ENCODE measurements around the gene LHFPL6.

LHFPL6 gene

DNA sequence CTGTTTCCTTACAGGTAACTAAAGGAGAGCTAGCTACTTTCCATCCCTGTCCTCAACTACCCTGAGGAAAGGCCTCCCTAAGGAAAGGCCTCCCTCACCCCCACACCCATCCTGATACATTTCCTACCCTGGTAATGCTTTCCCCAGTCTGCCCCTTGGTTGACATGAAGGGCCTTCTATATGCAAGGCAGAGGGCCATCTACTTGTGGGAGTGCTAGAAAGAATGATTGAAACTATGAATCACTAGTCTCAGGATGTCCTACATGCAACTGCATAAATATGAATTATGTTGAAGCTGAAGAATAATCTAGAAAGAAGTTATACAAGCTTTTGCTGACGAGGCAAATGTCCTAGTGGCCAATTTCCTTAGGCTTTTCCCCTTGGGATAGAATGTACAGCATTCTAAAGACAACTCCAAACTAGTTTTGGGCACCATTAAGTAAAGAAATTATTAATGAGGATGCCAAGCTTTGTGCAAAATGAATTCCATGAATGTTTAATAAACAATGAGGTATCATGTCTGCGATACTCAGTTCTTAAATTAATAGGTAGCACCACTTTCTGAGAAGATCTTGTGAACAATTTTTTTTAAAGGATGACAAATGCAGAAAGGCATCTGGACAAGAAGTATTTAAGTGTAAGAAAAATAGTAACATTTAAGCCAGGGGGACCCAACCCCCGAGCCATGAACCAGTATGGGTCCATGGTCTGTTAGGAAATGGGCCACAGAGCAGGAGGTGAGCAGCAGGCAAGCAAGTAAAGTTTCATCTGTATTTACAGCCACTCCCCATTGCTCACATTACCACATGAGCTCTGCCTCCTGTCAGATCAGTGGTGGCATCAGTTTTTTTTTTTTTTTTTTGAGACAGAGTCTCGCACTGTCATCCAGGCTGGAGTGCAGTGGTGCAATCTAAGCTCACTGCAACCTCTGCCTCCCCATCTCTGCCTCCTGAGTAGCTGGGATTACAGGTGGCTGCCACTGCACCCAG is 223.0 kb downstream of the LHFPL6 start:
- no peak for DNase-seq

DNA sequence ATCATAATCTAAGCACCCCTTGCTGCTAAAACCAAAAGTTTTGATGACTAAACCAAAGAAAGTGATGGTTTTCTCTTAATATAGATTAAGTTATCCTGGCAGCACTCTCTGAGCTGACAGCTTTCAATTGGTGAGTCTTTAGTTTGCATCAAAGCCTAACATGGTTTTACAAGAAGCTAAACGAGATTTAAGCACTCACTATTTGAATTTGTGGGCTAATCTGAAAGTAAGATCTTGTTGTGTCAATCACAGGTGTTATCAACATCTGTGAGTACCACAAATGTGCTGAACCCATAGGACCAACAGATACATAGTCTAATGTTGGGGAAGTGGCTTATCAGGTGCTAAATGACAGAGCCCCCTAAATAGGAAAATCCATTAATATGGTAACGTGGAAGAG is 223.9 kb downstream of the LHFPL6 start:
- DNase-seq, result no peak

DNA sequence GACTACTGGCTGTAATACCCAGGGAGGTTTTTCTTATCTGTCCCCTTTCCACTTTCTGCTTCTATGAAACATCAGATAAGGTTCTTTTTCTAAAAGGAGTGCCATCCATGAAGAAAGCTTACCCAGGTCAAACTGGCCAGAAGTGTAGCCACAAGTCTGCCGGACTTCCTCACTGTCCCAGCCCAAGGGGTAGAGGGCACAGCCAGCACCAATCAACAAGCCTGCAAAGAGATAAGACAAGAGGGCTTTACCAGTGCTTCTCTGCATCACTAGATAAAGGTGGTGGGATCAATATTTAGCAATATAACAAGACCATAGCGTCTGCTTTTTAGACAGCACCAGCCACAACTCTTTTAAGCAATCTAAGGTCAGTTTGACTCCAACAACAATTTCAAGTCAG is 224.7 kb downstream of the LHFPL6 start:
- DNase-seq, result no peak

DNA sequence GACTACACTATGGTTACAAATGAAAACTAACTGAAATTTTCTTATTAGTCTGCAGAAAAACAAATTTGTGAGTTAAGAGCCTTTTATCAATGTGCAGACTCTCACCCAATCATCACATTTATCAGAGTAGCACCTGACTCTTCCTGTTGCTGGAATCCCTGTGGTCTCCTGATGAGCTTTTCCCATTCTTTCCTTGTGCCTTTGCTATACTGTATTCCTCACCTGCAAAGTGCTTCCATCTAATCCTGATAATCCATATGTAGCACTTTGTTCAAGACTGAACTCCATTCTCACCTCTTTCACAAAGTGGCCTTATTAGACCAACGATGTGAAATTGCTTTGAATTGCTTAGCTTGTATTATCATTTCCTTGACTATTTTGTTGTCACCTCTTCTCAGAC is 225.3 kb downstream of the LHFPL6 start:
- no peak for DNase-seq

DNA sequence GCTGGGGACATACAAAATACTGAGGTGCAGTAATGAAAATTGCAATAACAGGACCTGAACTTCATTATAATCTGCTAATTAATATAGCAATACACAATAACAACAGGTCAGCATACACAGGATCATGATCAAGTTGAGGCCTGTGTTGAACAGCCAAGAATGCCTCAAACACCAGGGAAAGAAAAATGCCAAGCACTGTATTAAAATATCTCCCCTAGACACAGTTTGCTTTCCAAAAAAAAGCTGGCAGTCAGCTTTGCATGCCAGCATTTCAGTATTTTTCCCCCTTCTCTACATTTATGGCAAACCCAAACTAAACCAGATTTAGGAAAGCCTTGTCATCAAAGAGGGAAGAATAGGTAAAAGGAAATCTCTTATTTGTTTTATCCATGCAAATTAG is 226.9 kb downstream of the LHFPL6 start:
- no peak for DNase-seq

DNA sequence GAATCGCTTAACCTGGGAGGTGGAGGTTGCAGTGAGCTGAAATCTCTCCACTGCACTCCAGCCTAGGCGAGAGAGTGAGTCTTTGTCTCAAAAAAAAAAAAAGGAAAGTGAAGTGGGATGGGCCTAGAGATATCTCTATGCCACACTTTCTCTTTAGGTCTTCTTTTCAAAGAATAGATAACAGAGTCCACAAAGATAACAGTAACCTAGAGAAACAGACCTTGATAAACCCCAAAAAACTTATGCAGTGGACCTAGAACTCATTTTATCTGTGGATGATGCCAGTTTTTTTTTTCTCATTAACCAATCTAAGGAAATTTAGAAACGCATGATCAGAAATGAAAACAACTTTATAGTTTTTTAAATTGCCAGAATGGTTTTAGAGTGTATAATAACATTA is 227.4 kb downstream of the LHFPL6 start:
- DNase-seq, result no peak

DNA sequence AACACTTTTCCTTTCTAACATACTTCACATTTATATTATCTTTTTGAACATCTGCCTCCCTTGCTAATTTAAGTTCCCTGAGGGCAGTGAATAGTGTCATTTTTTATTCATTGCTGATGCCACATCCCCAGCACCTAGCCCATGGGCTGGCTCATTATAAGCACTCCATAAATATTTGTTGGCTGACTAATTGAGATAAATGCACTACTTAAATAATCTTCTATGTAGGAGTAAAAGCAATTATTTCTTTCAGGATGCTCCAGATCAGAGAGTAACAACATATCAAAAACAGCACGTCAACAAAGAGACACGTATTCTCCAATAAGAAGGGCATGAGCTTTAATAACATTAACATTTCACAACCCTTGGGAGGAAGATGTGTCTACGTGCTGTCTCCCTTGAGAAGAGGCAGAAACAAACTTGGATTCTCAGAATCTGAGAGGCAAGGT is 228.2 kb downstream of the LHFPL6 start:
- DNase-seq, result no peak

DNA sequence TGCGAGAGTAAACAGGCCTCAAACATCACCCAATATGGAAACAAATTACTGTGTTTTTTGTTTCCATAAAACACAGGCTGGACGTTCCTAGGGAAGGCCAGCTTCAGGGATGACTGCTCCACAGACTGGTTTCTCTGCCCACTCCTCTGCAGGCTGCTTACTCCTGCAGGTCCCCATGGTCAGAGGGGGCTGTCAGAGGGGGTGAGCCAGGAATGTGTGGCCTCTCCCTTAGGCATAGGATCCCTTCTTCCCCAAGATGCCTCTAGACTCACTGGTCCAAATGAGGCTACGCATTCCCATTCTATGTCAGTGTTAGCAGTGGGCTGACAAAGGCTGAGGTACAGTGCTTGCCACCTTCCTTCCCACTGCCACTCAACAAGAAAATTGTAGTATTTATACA is 229.8 kb downstream of the LHFPL6 start:
- DNase-seq, result no peak

DNA sequence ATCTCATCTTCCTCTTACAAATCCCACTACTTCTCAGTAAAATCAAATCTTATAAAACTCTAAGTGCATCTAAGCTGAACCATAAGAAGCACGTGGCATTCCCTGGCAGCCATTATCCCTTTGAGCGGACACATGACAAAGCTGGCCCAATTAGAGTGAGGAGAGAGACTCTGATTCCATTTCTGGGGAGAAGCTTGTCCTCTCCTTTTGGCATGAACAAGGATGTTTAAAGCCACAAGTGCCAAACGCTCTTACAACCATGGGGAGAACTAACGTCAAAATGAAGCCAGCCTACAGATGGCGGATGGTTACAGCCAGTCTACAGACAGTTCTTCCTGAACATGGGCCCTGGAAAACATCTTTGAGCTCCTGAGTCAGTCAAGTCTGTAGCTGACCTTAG is 231.3 kb downstream of the LHFPL6 start:
- DNase-seq, result no peak

DNA sequence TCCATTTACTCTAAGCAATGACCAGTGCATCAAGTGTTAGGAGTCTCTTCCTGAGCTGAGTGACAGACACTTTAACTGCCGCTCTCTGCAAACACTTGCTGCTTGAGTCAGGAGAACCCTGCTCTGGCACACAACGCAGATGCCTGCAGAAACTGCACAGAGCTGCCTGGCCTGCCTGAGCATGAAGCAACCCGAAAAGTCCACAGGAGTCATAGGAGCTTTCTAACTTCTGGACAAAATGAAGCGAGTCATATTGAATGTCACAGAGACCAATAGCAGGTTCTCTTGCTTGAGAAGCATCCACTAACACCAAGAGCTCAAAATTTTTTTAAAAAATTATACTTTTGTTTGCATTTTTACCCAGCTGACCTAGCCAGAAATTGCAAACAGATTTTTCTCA is 232.4 kb downstream of the LHFPL6 start:
- DNase-seq, result no peak

DNA sequence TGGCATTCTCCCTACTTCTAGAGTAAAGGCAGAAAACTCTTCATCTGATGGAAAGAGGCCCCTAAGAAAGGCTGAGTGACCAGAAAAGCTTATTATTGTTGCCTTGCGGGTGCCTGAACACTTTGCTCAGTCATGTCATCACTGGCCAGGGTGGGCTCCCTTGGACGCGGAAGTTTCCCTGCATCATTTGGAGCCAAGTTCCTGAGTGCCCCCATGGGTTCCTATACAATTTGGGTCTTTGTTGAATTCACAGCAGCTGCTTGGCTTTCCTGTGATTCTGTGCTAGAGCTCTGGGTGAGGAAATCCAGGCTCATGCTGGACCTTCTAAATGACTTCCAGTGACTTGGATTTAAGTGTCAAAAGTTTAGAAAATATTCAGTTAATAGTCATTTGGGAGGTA is 232.9 kb downstream of the LHFPL6 start:
- DNase-seq, result no peak

DNA sequence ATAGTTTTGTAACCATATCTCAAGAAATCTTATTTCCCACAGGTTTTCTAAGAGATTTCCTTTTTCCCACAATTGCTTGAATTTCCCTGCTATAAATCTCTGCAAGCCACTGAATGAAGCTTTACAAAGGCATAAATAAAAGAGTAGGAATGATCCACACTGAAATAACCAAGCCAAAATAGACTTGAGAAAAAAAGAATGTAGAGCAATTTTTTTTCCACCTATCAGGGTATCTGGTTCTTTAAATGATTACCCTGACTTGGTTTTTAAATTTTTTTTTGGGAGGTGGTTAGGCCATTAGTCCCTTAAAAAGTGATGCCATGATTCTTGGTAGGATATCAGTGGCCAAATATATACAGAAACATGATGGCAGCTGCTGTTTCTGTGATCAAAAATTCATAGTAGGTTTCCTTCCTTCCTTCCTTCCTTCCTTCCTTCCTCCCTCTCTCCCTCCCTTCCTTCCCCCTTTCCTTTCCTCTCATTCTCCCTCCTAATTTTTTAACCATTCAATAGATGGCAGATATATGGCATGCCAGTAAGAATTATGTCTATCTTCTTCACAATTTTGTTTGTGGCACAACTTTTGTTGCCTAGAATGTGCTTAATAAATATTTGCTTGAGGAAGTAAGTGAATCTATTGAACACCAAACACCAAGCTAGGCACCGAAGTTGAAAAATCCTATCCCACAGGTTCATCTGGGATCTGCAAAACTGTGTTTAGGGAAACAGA is 233.7 kb downstream of the LHFPL6 start:
- DNase-seq, result no peak

DNA sequence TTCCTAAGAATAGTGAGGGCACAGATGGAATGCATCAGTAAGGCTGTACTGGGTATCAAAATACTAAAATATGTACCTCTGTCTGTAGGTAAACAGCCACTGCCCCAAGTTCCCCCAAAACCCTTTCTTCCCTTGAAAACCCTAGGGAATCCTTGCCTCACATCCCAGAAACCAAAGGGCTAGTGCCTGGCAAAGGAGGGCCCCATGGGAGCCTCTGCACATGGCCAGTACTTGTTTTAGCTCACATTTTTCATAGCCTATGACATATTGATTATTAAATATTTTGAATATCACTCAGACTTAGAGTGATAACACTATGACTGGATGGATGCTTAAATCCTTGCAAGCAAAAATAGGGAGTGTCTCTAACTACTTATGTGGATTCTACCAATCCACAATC is 237.1 kb downstream of the LHFPL6 start:
- DNase-seq, result no peak

DNA sequence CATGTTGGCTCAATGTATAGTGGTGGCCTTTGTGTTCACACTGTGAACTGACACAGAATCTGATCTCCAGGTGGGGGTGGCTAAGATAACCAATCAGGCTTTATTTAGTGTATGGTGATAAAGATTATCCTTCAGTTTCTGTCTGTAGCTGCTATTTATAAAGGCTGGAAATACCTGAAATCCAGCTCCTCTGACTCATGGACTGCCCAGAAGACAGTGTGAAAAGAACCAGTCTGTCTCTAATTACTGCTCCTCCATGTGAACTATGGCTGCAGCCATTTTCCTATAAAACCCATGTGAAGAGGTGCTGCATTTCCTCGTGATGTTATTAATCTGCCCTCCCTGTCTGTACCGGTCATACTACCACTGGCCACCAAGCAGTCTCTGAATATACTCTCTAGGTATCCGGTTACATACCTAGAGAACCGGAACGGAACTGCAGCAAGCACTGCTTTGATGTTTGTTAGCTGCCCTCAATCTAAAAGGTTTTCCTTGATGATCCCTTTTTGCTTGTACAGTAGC is 238.0 kb downstream of the LHFPL6 start:
- DNase-seq, result peak; percentile 84

DNA sequence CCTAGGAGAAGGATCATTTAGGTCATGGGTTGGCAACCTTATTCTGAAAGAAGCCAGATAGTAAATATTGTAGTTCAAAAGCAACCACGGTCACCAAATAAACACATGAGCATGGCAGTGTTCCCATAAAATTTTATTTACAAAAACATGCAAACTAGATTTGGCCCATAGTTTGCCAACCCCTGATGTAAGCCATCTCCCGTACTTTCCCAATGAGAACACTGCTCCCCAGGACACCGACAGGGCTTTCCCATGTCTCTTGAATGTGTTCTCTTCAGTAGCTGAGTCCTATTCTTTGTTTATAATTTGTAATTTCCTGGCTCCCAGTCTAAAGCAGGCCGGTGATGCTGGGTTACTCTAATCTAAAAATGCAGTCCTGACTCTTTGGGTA is 239.6 kb downstream of the LHFPL6 start:
- no peak for DNase-seq

DNA sequence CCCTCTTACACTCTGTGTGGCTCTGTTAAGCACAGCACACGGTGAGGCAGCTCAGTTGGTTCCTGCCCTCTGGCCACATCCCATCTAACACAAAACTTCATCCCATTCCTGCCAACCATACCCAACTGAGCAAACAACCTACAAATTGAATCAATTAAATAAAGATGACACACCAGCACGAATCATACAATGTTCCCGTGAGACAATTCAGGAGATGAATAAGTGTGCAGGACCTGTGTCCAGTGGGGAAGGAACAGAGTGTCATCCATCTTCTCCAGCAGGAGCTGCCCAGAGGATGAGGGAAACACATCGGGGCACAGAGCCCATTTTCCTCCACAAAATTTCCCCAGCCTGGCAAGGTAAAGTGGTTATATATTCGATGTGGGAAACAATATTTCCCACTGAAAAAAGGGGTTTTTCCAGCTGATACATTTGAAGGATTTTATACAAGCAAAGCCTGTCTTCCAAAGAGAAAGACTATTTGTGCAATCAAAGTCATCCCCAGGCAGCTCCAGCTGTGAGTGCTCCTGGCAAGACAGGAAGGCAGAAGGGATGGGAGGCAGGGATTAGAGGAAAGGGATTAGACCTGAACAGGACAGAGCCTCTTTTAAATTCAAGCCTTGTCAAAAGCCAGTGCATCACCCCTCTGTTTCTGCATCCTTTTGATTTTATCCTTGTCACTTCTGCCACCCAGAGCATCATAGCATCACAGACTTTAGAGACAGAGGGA is 240.2 kb downstream of the LHFPL6 start:
- DNase-seq, result no peak

DNA sequence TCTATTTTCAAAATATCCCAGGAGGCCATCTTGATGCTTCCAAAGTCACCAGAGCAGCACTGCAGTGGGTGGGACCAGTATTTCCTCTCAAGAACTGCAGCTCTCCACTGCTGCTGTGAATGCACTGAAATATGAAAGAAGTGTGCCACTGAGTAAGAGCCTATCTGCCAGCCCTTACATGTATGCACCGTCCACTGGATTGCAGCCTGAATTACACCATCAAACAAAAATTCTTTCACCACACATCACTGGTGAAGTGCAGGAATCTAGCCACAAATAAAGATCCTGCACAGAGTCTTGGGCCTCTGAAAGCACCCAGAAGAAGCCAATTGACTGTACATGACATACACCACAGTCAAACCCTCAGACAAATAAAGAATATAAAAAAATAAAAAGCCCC is 249.0 kb downstream of the LHFPL6 start:
- no peak for DNase-seq

DNA sequence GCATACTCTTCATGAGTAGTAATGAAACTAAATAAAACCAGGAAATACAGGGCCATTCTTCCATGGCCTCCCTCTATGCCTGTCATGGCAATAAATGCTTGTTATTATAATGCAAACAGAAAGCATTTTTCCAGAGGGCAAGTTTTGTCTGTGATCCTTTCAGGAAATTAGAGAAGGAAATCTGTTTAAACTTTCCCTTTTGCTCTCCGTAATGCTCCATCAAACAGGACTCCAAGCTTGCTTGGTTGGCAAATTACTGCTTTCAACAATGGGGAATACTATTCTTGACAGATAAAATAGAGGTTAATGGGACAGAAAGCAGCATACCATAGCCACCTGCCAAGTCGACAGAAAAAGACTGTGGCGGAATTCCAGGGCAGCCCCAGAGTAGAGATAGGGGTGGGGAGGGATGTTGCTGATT is 252.5 kb downstream of the LHFPL6 start:
- DNase-seq, result peak; percentile 17

DNA sequence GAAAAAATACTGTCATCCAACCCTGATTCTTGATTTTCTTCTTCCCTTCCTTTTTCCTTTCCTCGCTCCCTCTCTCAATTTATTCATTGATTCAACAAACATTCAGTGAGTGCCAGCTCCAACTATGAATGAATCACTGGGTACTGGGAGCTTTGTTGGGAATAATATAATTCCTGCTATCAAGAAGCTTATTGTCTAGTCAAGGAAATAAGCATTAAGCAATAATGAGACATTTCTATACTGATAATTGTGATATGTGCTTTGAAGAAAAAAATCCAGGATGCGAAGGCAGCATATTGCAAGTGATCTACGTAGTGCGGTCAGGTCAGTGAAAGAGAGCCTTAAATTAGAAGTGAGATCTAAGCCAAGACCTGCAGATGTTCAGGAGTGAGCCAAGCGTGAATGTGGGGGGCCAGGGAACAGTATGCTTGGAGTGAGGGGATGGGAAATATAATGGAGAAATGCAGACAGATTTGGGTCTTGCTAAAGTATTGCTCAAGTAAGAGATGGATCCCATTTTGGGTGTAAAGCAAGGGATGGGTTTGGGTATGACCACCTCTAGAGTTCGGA is 253.5 kb downstream of the LHFPL6 start:
- DNase-seq, result no peak

DNA sequence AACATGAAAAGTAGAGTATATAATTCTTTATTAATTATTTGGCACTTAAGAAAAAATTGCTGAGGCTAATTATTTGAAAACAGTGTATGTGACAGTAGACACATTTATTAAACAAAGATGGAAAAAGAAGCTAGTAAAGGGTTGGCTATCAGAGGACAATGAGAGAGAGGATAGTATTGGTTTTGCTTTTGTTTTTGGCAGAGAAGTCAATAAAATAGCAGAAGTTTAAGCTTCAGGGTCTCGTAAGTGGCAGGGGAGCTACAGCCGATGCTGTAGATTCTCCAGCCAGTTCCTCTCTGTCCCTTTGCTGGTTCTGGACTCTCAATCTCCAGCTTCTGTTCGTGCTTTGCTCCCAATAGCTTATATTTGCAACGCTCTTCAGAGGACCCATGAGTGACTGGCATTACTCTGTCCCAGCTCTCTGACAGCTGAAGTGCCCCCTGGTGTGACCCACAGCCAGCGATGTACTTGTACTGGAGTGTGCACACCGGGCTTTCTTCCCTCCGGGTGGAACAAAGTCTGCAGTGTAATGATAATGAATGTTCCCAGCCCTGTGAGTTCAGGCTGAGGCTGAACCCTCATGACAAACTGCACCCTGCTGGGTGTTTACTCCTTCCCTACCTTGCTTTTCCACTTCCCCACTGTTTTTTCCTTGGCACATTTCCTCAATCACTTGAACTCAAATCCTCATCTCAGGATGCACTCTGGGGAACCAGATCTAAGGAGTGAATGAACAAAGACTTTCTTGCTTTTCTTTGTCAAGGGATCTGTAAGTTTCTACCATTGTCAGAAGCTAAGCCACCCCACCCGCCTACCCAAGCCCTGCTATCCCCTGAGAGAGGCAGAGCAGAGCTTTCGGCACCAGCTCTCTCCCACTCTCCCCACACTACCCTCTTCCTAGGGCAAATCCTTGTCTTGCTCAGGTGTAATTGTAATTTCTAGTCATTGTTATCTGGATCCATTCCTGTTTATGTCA is 254.8 kb downstream of the LHFPL6 start:
- DNase-seq, result peak; percentile 60

DNA sequence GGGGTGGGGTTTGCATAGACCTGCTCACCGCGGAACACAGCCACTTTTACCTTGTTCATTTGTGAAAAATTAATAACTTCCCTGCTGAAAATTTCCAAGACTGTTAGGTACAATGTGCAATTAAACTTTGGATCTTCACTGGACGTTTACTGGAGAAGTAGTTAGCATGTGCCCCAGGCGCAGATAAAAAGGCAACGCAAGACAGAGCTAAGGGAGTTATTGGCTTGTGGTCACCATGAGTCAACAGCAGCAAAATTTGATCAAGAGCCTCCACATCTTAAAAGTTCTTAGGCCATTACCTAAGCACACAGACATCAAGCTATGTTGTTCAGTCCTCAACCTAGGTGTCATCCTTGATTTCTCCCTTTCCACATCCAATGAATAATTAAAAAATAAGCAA is 257.0 kb downstream of the LHFPL6 start:
- no peak for DNase-seq

DNA sequence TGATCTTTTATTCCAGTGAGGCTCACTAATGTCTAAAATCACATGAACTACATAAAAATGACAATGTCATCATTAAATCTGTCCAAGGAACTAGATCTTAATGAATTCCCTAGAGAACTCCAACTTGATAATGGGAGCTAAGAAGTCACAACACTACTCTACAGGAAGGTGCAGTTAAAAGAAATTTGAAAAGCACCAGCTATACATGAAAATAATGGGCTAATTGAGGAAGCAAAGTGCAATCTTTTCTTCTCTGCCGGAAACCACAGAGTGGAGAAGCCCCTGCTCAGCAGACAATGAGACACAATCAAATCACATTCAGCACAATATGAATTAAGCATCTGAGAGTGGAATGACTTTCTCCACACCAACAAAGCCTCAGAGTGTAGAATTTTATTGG is 261.7 kb downstream of the LHFPL6 start:
- no peak for DNase-seq

Data from NCI-H146 (cell line).